Activated CD4-positive, alpha-beta T cell treated with anti-CD3 and anti-CD28 coated beads for 36 hours (primary cell): Measurements from ENCODE around the gene SCAPER. TPM values are rescaled to one million over a fixed set of nuclear protein-coding genes. Genes with fewer than 3 reads are reported as not detected.
"Not testable (repeated sequence)": the region's sequence is repeated elsewhere in the genome, so short reads cannot be mapped to it uniquely, and the experiment has no call there.

ENCODE experiments used
- ATAC-seq: fragments of 200-7000 bp; cut with Tn5 transposase; one replicate; pipeline ENCODE4 v1.10.0; 2021; ENCODE audit warnings: mild to moderate bottlenecking, moderate library complexity
- CTCF ChIA-PET: fragments of 350-600 bp; sonication (Branson Sonifier 250); formaldehyde crosslinking; loops from one replicate; lab custom pipeline; 2021; ENCODE audit warnings: antibody characterized with exemption; lab: Charles Lee
- POLR2A ChIA-PET: fragments of 350-600 bp; sonication (Branson Sonifier 250); formaldehyde crosslinking; loops from one replicate; lab custom pipeline; 2021; ENCODE audit warnings: antibody characterized with exemption, inconsistent platforms; lab: Charles Lee
- DNase-seq: peaks from one replicate; pipeline ENCODE4 v3.0.0-alpha.2; 2020
- H3K27ac Mint-ChIP-seq: one replicate; pipeline ENCODE4 v1.8.0; 2021; ENCODE audit warnings: mixed read lengths
- H3K27me3 Mint-ChIP-seq: one replicate; pipeline ENCODE4 v1.8.0; 2021; ENCODE audit warnings: mixed read lengths
- H3K36me3 Mint-ChIP-seq: one replicate; pipeline ENCODE4 v1.8.0; 2021; ENCODE audit warnings: low read depth, mixed read lengths
- H3K4me1 Mint-ChIP-seq: one replicate; pipeline ENCODE4 v1.8.0; 2021; ENCODE audit warnings: mixed read lengths
- H3K4me3 Mint-ChIP-seq: one replicate; pipeline ENCODE4 v1.8.0; 2021; ENCODE audit warnings: mild to moderate bottlenecking, moderate library complexity, mixed read lengths
- H3K9me3 Mint-ChIP-seq: one replicate; pipeline ENCODE4 v1.8.0; 2021; ENCODE audit warnings: low read depth, mixed read lengths
- intact Hi-C, 2 experiments: fragments of 100-400 bp; cut with DNase I in 1 of 2; cut with micrococcal nuclease in 1 of 2; formaldehyde crosslinking; loops; one replicate each; pipeline versions ENCODE4 v1.14.2 to v1.15.1; 2022 to 2024; cut with DNase I, micrococcal nuclease
- total RNA-seq, 2 experiments: library from RNA; stranded (reverse); gene quantifications; one replicate each; pipeline ENCODE4 v1.2.3, GENCODE V29; 2021

The SCAPER gene
- total RNA-seq, 2 experiments from 2014 or later, result 25.9 to 35.2 TPM

GRCh38 chr15:76448755-76449154 lies 456.4 kb downstream of the SCAPER start:
- Mint-ChIP-seq H3K4me1 (no peaks in the 10 kb centered on the region), H3K36me3 (no peaks in the 10 kb centered on the region), H3K27me3 (no peaks in the 10 kb centered on the region), H3K9me3 (no peaks in the 10 kb centered on the region), H3K4me3 (no peak overlapping the region), H3K27ac (no peak overlapping the region)
- ATAC-seq (no peak), DNase-seq (no peak)
- POLR2A ChIA-PET, result no interaction called here
- intact Hi-C loops, result no loop called here
- CTCF ChIA-PET, result no interaction called here

DNA sequence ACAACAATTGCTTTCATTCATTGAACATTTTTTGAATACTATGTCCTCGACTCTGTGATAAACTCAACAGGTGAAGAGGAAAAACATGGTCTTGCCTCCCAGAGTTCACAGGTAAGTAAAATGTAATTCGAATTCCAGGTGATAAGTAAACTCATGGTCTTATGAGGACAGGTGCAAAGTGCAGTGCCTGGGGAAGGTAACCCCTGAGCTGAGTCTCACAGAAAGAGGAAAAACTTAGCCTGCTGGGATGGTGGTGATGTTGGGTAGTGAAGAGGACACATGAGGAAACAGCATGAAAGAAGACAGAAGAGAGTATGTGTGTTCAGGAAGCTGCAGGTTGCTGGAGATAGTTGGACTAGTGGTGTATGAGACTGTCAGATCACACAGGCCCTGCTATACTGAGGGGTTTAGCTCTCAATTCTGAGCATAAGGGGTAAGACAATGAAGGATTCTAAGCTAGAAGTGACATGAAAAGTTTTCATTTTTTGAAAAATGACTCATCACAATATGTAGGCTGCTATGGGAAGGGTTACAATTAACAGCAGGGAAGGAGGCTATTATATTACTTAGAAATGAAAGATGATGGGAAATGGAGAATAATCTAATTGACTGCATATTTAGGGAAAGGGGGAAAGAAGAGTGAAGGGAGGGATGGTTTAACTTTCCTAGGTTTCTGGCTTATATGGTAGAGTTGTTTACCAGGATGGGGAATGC lies 457.3 kb downstream of the SCAPER start:
- no peak overlapping the region for H3K4me3 Mint-ChIP-seq
- H3K9me3 Mint-ChIP-seq, result no peaks in the 10 kb centered on the region
- H3K27ac Mint-ChIP-seq, result no peak overlapping the region
- no peaks in the 10 kb centered on the region for H3K27me3 Mint-ChIP-seq
- intact Hi-C loops, result no loop called here
- ATAC-seq, result no peak
- H3K4me1 Mint-ChIP-seq, result no peaks in the 10 kb centered on the region
- ChIA-PET POLR2A (no interaction called here), CTCF (interaction anchor here (0.7 to 1.2 kb wide), 2 partner anchors 13 to 1368 kb away, joined by 3 read pairs; no protein-coding TSS in a partner anchor)
- no peak for DNase-seq
- H3K36me3 Mint-ChIP-seq, result peaks cover 2% of the 10 kb centered on the region

DNA sequence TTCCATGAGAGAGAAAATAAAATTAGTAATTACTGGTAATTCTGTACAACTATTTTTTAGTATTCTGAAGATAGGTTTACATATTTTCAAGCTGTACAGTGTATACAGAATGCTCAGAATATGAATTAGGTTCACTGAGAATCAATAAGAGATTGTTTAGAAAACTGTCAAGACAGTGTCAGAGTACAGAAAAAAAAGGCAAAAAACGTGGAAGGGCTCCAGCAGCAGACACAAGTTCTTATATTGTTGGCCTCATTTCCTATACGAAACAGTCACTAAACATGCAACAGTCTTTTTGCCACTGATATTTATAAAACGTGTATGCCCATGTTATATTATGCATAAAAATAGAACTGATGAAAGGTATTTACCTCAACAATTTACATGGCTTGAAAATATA lies 464.7 kb downstream of the SCAPER start:
- CTCF ChIA-PET, result no interaction called here
- ATAC-seq, result no peak
- H3K9me3 Mint-ChIP-seq, result no peaks in the 10 kb centered on the region

DNA sequence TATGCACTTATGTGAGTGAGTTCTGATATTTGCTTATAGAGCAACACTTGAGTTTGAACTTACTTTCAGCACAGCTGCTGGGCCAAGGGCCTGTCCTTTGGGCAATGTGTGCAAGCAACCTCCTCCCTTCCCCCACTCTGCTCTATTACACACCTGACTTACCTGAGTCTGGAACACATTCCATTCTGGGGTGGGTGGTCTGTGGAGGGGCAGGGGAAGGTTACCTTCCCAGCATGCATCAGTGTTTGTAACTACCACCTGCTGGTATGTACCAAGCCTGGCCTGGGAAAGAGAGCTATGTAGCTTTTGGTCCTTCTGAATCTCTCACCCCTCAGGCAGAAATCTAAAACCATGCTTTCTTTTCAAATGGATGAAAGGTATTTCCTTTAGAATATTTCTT lies 465.6 kb downstream of the SCAPER start:
- H3K4me1 Mint-ChIP-seq, result no peaks in the 10 kb centered on the region
- DNase-seq (no peak), ATAC-seq (no peak)
- no peaks in the 10 kb centered on the region for H3K9me3 Mint-ChIP-seq
- POLR2A ChIA-PET, result no interaction called here
- peaks cover 2% of the 10 kb centered on the region for H3K36me3 Mint-ChIP-seq
- no peak overlapping the region for H3K4me3 Mint-ChIP-seq
- CTCF ChIA-PET, result interaction anchor here (0.6 kb wide), 1 partner anchor 1293 kb away, joined by 3 read pairs; no protein-coding TSS in a partner anchor
- H3K27me3 Mint-ChIP-seq, result no peaks in the 10 kb centered on the region
- intact Hi-C loops, result no loop called here
- no peak overlapping the region for H3K27ac Mint-ChIP-seq

More for the DNA sequence above, 464.7 kb downstream of the SCAPER start:
- DNase-seq, result no peak
- Mint-ChIP-seq H3K27me3 (no peaks in the 10 kb centered on the region), H3K4me3 (no peak overlapping the region), H3K36me3 (peaks cover 2% of the 10 kb centered on the region), H3K4me1 (no peaks in the 10 kb centered on the region), H3K27ac (no peak overlapping the region)
- POLR2A ChIA-PET, result no interaction called here
- intact Hi-C loops, result no loop called here

GRCh38 chr15:76433798-76434400 lies 471.2 kb downstream of the SCAPER start:
- ChIA-PET CTCF (no interaction called here), POLR2A (no interaction called here)
- Mint-ChIP-seq H3K36me3 (peaks cover 31% of the 10 kb centered on the region), H3K27ac (no peak overlapping the region), H3K27me3 (no peaks in the 10 kb centered on the region), H3K4me1 (no peaks in the 10 kb centered on the region), H3K9me3 (no peaks in the 10 kb centered on the region), H3K4me3 (no peak overlapping the region)
- intact Hi-C loops, result no loop called here
- no peak for DNase-seq
- no peak for ATAC-seq

- POLR2A ChIA-PET, ATAC-seq, H3K4me1 Mint-ChIP-seq, CTCF ChIA-PET, H3K9me3 Mint-ChIP-seq, H3K27me3 Mint-ChIP-seq, H3K4me3 Mint-ChIP-seq, DNase-seq, H3K27ac Mint-ChIP-seq, intact Hi-C loops: not testable (repeated sequence)
- H3K36me3 Mint-ChIP-seq, result peaks cover 37% of the 10 kb centered on the region
Observed at GRCh38 chr15:76433036-76433435, 472.1 kb downstream of the SCAPER start.

DNA sequence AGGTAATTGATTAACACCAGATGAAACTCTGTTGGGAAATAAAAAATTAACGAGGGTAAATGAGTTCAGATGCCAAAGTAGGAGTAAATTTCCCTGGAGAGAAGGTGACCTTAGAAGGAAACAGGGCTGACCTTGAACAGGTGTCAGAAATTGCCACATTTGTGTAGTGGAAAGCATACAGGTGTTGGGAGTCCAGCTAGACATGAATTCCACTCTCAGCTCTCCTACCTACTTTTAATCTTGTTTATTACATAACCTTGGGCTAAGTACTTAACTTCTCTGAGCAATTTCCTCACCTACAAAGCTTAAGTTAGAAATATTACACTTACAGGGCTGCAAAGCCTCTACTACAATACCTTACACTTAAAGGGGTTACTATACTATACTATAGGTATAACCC lies 472.5 kb downstream of the SCAPER start:
- H3K4me1 Mint-ChIP-seq, result no peaks in the 10 kb centered on the region
- no peak overlapping the region for H3K27ac Mint-ChIP-seq
- POLR2A ChIA-PET, result no interaction called here
- no peak for ATAC-seq
- intact Hi-C loops, result no loop called here
- no peak overlapping the region for H3K4me3 Mint-ChIP-seq
- no peak for DNase-seq
- CTCF ChIA-PET, result no interaction called here
- H3K9me3 Mint-ChIP-seq, result peaks cover 4% of the 10 kb centered on the region
- H3K36me3 Mint-ChIP-seq, result peaks cover 39% of the 10 kb centered on the region
- no peaks in the 10 kb centered on the region for H3K27me3 Mint-ChIP-seq

DNA sequence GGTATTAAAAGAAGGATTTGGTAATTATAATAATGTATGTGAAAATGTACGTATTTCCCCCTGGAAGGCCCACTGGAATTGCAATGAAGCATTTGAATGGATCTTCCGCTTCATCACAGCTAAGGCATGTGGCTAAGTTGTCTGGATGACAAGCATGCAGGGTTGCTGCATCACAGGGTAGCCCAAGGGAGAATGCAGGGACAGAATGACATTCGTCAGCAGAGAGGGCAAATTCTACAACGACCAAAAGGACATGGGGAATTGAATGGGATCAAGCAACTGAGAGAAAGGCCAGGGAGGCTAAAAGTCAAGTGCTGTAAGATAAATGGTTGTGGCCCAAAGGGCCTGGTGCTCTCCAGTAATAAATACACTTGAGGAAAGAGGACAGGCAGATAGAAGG lies 473.2 kb downstream of the SCAPER start:
- ChIA-PET CTCF (no interaction called here), POLR2A (no interaction called here)
- H3K4me3 Mint-ChIP-seq, result no peak overlapping the region
- H3K4me1 Mint-ChIP-seq, result no peaks in the 10 kb centered on the region
- DNase-seq (no peak), ATAC-seq (no peak)
- H3K27ac Mint-ChIP-seq, result no peak overlapping the region
- H3K27me3 Mint-ChIP-seq, result no peaks in the 10 kb centered on the region
- intact Hi-C loops, result no loop called here
- peaks cover 4% of the 10 kb centered on the region for H3K9me3 Mint-ChIP-seq
- peaks cover 44% of the 10 kb centered on the region for H3K36me3 Mint-ChIP-seq

GRCh38 chr15:76430711-76431110 lies 474.4 kb downstream of the SCAPER start:
- DNase-seq, H3K4me1 Mint-ChIP-seq, H3K27me3 Mint-ChIP-seq, intact Hi-C loops, H3K27ac Mint-ChIP-seq, H3K9me3 Mint-ChIP-seq, H3K4me3 Mint-ChIP-seq, POLR2A ChIA-PET, ATAC-seq, CTCF ChIA-PET: not testable (repeated sequence)
- H3K36me3 Mint-ChIP-seq, result peaks cover 49% of the 10 kb centered on the region

- intact Hi-C loops, result no loop called here
- Mint-ChIP-seq H3K4me1 (no peaks in the 10 kb centered on the region), H3K36me3 (peaks cover 49% of the 10 kb centered on the region), H3K27ac (no peak overlapping the region), H3K9me3 (peaks cover 9% of the 10 kb centered on the region), H3K4me3 (no peak overlapping the region), H3K27me3 (no peaks in the 10 kb centered on the region)
- no peak for DNase-seq
- POLR2A ChIA-PET, result no interaction called here
- no peak for ATAC-seq
- CTCF ChIA-PET, result no interaction called here
Observed at GRCh38 chr15:76429661-76430060, 475.5 kb downstream of the SCAPER start.

DNA sequence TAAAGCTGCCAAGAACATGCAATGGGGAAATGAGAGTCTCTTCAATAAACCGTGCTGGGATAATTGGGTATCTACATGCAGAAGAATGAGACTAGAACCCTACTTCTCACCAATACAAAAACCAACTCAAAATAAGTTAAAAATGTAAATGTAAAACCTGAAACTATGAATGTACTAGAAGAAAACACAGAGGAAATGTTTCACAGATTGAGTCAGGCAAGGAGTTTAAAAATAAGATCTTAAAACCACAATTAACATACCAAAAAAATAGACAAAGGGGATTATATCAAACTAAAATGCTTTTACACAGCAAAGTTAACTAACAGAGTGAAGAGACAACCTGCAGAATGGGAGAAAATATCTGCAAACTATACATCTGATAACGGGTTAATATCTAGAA lies 478.2 kb downstream of the SCAPER start:
- intact Hi-C loops, result no loop called here
- no peak for ATAC-seq
- DNase-seq, result no peak
- Mint-ChIP-seq H3K27ac (no peak overlapping the region), H3K36me3 (peaks cover 36% of the 10 kb centered on the region), H3K9me3 (peaks cover 9% of the 10 kb centered on the region), H3K27me3 (no peaks in the 10 kb centered on the region), H3K4me1 (no peaks in the 10 kb centered on the region), H3K4me3 (no peak overlapping the region)
- ChIA-PET CTCF (no interaction called here), POLR2A (no interaction called here)
